Naive thymus-derived CD8-positive, alpha-beta T cell (primary cell): ENCODE measurements around the gene DYNLT1. TPM values are rescaled to one million over a fixed set of nuclear protein-coding genes. Genes with fewer than 3 reads are reported as not detected.
"Not testable (repeated sequence)": the region's sequence is repeated elsewhere in the genome, so short reads cannot be mapped to it uniquely, and the experiment has no call there.

Source experiments
- ATAC-seq, 2 donors: fragments of 150-1000 bp; cut with Tn5 transposase in 1 of 2; sonication (Bioruptor Pico), chemical (Tn5 transposase) in 1 of 2; 1 replicate in 1 of 2; 2 replicates in 1 of 2; pipeline ENCODE4 v1.10.0; 2021; ENCODE audit warnings: mild to moderate bottlenecking in 2 of 2, moderate library complexity in 2 of 2
- POLR2A ChIA-PET: fragments of 350-600 bp; sonication (Branson Sonifier 250); formaldehyde crosslinking; loops from one replicate; lab custom pipeline; 2021; ENCODE audit warnings: antibody characterized with exemption; lab: Charles Lee
- DNase-seq, 10 donors: peaks; one replicate each; pipeline versions ENCODE4 v3.0.0 to v3.0.0-alpha.2; 2020 to 2022
- H3K27ac Mint-ChIP-seq, 10 donors: one replicate each; pipeline ENCODE4 v1.8.0; 2020 to 2022; ENCODE audit warnings: mild to moderate bottlenecking in 10 of 10, mixed read lengths in 10 of 10, moderate library complexity in 4 of 10, inconsistent platforms in 1 of 10
- H3K27me3 Mint-ChIP-seq, 5 donors: one replicate each; pipeline ENCODE4 v1.8.0; 2021 to 2022; ENCODE audit warnings: mixed read lengths in 5 of 5
- H3K36me3 Mint-ChIP-seq, 3 donors: one replicate each; pipeline ENCODE4 v1.8.0; 2020 to 2022; ENCODE audit warnings: mixed read lengths in 3 of 3, mild to moderate bottlenecking in 2 of 3, inconsistent platforms in 1 of 3
- H3K4me1 Mint-ChIP-seq, 4 donors: one replicate each; pipeline ENCODE4 v1.8.0; 2021 to 2022; ENCODE audit warnings: mixed read lengths in 4 of 4
- H3K4me3 Mint-ChIP-seq, 10 donors: one replicate each; pipeline ENCODE4 v1.8.0; 2020 to 2022; ENCODE audit warnings: mild to moderate bottlenecking in 10 of 10, mixed read lengths in 10 of 10, moderate library complexity in 6 of 10, inconsistent platforms in 1 of 10
- H3K9me3 Mint-ChIP-seq, 9 donors: one replicate each; pipeline ENCODE4 v1.8.0; 2020 to 2022; ENCODE audit warnings: mixed read lengths in 9 of 9, mild to moderate bottlenecking in 3 of 9, inconsistent platforms in 1 of 9, moderate library complexity in 1 of 9
- polyA plus RNA-seq, 3 donors: library from polyadenylated mRNA; unstranded; fragments of 300-500 nt; fragmentation: Illumina TruSeq; gene quantifications; one replicate each; pipeline ENCODE4 v1.2.3, GENCODE V29; 2021
- total RNA-seq, 8 experiments: library from RNA in 2 of 8; stranded (reverse) in 2 of 8; gene quantifications; one replicate each; pipeline ENCODE4 v1.2.3 and lab custom pipeline; 2021 to 2026

Gene DYNLT1
- total and polyA plus RNA-seq, 5 experiments from 2014 or later = 54.4 to 78.6 (median 63.3) TPM

DNA sequence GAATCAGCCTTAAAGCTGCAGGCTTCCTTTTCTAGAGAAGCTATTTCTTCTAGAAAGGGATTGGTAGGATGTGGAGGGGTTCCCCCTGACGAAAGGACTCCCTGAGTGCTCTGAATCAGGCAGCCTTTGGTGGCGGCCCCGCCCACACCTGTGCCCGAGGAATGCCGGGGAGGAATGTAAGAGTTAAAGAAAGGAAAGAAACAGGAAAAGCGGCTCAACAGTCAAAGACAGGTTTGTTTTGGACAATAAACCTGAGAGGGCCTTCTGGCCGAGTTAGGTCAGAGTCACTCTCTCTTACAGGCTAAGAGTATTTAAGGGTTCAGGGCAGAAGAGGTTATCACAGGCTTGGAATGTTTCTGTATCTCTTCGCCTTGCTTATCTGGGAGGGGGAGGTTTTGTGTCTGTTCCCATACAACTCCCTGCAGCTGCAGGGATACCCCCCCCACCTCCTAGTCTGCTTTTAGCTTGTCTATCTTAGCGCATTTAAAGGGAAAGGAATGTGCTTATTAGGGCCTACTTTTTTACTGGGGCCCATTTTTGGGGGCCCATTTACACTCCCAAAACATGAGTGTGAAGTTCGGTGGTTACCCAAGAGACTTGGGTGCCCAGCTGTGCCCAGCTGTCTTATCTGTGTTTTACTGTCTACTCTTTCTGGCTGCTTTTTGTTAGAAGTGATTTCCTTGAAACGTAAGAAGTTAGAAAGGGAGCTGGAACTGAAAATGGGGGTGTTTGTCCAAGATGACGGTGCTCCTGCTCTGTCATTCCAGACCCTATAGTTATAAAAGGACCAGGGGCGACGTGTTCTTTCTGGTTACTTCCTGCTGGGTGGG is 32.8 kb downstream of the DYNLT1 start:
- Mint-ChIP-seq H3K4me3 (no peak overlapping the region), H3K27ac (peak overlapping the region in 5 of 10 donors; percentile 38 to 79 (median 53)), H3K27me3 (no peaks in the 10 kb centered on the region), H3K36me3 (peaks cover 4 to 90% (median 42%) of the 10 kb centered on the region in 3 donors), H3K9me3 (peaks cover 0 to 2% (median 0%) of the 10 kb centered on the region in 9 donors), H3K4me1 (no peaks in the 10 kb centered on the region)
- ATAC-seq (no peak), DNase-seq (peak in 1 of 10 donors; percentile 8)
- POLR2A ChIA-PET = no interaction called here

DNA sequence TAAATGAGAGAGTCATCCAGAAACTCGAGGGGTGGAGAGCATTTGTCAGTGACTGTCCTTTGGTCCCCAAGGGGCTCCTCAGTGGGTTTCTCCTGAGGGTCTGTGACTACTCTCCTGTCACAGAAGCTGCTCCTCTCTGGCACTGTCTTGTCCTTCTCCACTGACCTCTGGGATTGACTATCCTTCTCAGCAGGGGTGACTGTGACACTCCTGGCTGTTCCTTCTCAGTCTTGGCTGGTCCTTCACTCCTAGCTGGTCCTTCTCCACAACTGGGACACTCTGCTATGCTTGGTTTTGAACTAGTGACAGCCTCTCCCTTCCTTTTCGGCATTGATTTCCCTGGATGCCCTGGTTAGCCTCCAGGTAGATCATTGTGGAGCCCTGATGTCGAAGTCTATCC is 33.5 kb downstream of the DYNLT1 start:
- Mint-ChIP-seq H3K27ac (peak overlapping the region in 5 of 10 donors; percentile 10 to 54 (median 44)), H3K9me3 (peaks cover 0 to 2% (median 0%) of the 10 kb centered on the region in 9 donors), H3K36me3 (peaks cover 4 to 84% (median 41%) of the 10 kb centered on the region in 3 donors), H3K4me3 (no peak overlapping the region), H3K27me3 (no peaks in the 10 kb centered on the region), H3K4me1 (no peaks in the 10 kb centered on the region)
- ATAC-seq = no peak
- DNase-seq = peak in 1 of 10 donors; percentile 11
- POLR2A ChIA-PET = no interaction called here

DNA sequence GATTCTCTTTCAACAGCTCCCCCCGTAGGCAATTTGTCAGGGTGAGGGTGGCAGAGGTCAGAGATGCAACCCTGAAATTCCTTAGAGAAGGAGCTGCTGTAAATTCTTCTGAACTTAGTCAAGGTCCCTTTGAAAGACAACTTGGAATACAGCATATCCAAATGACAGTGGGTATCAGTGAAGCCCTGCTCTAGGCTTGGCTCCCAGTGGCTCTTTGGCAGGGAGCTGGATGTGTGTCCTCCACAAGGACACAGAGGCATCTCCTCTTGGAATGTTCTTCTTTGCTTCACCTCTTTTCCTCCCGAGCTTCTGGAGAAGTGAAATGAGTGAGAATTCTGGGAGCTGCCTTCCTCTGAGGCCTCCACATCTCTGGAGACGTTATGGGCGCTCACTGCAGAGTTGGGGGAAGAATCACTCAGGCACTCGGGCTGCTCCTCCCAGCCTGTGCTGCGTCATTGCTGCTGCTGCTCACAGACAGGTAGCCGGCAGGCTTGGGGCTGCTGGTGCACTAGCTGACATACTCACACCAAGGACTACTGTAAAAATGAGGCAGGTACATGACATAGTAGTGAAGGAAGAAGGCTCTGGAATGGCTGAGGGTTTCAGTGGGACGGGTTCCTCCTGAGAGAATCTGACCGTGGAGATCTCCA is 34.1 kb downstream of the DYNLT1 start:
- Mint-ChIP-seq H3K4me3 (no peak overlapping the region), H3K36me3 (peaks cover 4 to 85% (median 35%) of the 10 kb centered on the region in 3 donors), H3K9me3 (peaks cover 0 to 2% (median 0%) of the 10 kb centered on the region in 9 donors), H3K27me3 (no peaks in the 10 kb centered on the region), H3K4me1 (peaks cover 0 to 2% (median 0%) of the 10 kb centered on the region in 4 donors), H3K27ac (peak overlapping the region in 2 of 10 donors; percentile 17 to 19)
- POLR2A ChIA-PET = interaction anchor here (0.5 to 0.6 kb wide), 2 partner anchors 82 to 821 kb away, joined by 3 to 6 read pairs; no protein-coding TSS in a partner anchor
- ATAC-seq = no peak
- DNase-seq = peak in 1 of 10 donors; percentile 16

DNA sequence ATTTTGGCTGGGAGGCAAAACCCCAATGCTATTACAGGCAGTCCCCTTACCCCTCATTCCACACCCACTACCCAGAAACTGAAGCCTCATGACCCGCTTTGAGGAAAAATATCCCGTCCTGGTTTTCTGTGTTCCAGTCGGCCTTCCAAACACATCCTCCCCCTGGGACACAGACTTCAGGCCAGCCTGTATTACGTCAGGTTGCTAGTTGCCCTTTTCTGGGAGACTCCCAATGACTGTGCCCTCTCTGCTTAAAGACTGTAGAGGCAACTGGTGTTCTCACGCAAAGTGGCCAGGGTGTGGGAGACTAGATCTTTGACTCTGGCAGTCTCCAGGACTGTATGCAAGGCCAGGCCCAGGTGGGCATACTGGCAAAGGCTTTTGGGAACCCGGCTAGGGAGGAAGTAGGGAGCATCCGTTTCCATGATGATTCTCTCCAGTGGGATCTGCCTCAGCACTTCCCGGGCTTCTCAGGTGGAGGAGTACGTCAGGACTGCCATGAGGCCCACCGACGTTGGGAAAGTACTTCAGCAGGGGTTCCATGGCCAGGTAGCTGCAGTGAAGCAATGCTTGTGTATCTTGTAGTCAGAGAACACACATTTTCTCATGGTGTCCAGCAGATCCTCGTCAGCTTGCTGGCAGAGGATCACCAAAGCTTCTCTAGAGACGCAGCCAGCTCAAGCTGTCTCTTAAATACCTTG is 34.9 kb downstream of the DYNLT1 start:
- Mint-ChIP-seq H3K27ac (peak overlapping the region in 1 of 10 donors; percentile 29), H3K4me3 (no peak overlapping the region), H3K9me3 (peaks cover 0 to 2% (median 0%) of the 10 kb centered on the region in 9 donors), H3K27me3 (no peaks in the 10 kb centered on the region), H3K36me3 (peaks cover 4 to 84% (median 27%) of the 10 kb centered on the region in 3 donors), H3K4me1 (peaks cover 0 to 2% (median 0%) of the 10 kb centered on the region in 4 donors)
- DNase-seq = peak in 1 of 10 donors; percentile 23
- no peak for ATAC-seq
- POLR2A ChIA-PET = interaction anchor here (0.5 to 0.6 kb wide), 2 partner anchors 83 to 820 kb away, joined by 3 to 6 read pairs; no protein-coding TSS in a partner anchor

DNA sequence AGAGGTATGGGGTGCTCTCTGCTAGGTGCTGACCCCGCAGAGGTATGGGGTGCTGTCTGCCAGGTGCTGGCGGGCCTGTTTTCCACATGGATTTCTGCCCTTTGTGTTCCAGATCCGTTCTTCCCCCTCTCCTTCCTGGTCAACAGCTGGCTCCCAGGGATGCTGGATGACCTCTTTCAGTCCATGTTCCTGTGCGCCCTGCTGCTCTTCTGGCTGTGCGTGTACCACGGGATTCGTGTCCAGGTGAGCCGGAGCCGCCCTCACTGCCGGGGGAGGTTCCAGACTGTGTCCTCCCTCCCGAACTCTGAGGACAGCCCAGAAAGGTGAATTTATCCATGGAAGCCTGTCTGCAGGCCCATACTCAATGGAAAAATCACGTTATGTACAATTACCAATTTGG is 36.3 kb downstream of the DYNLT1 start:
- DNase-seq = peak in 1 of 10 donors; percentile 26
- POLR2A ChIA-PET = no interaction called here
- Mint-ChIP-seq H3K4me3 (no peak overlapping the region), H3K9me3 (no peaks in the 10 kb centered on the region), H3K36me3 (peaks cover 4 to 84% (median 19%) of the 10 kb centered on the region in 3 donors), H3K27ac (peak overlapping the region in 2 of 10 donors; percentile 31 to 32), H3K27me3 (no peaks in the 10 kb centered on the region), H3K4me1 (peaks cover 0 to 10% (median 5%) of the 10 kb centered on the region in 4 donors)
- no peak for ATAC-seq

DNA sequence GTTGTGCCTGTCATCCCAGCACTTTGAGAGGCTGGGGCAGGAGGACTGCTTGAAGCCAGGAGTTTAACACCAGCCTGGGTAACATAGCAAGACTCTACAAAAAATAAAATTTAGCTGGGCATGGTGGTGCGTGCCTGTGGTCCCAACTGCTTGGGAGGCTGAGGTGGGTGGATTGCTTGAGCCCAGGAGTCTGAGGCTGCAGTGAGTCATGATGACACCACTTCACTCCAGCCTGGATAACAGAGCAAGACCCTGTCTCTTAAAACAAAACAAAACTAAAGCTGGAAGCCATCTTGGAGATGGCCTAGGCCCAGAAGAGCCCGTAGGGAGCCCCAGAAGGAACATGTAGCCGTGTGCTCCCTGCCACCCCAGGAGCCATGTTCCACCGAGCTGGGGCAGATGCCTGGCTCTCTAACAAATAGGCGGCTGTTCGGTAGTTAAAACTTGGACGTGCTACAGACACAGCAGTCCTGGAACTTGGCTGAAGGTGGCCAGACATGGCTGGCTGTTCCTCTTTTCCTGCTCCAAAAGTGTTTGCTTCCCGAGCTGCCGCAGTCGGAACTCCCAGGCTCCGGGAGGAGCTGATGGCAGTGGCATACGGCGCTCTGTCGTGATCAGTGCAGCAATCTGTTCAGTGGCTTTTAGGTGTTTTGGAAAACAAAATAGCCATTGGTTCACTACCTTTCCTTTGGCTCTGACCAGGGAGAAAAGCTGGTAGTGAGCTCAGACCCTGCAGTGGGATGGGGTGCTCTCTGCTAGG is 37.0 kb downstream of the DYNLT1 start:
- POLR2A ChIA-PET = interaction anchor here (0.8 kb wide), 1 partner anchor 14 kb away, joined by 3 read pairs; no protein-coding TSS in a partner anchor
- no peak overlapping the region for H3K27ac Mint-ChIP-seq
- H3K4me3 Mint-ChIP-seq = no peak overlapping the region
- DNase-seq (peak in 1 of 10 donors; percentile 15), ATAC-seq (no peak)
- peaks cover 0 to 10% (median 6%) of the 10 kb centered on the region in 4 donors for H3K4me1 Mint-ChIP-seq
- H3K9me3 Mint-ChIP-seq = no peaks in the 10 kb centered on the region
- no peaks in the 10 kb centered on the region for H3K27me3 Mint-ChIP-seq
- peaks cover 4 to 84% (median 17%) of the 10 kb centered on the region in 3 donors for H3K36me3 Mint-ChIP-seq

DNA sequence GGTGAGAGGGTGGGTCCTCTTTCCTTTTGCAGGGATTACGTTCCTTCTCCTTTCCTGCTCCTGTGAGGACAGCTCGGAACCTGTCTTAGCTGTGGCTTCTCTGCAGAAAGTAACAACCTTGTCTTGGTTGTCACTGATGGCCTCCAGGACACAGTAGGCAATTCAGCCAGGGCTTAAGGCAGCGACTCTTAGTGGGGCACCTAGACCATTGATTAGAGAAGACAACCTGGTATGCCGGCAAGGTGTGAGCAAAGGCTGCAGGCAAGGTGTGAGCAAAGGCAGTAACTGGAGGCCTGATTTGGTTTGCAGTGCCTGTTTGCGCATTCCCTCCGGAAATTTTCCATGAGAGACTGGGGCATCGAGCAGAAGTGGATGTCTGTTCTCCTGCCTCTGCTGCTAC is 37.6 kb downstream of the DYNLT1 start:
- Mint-ChIP-seq H3K9me3 (no peaks in the 10 kb centered on the region), H3K27ac (peak overlapping the region in 1 of 10 donors; percentile 76), H3K4me3 (no peak overlapping the region), H3K36me3 (peaks cover 4 to 84% (median 13%) of the 10 kb centered on the region in 3 donors), H3K27me3 (no peaks in the 10 kb centered on the region), H3K4me1 (peaks cover 0 to 10% (median 7%) of the 10 kb centered on the region in 4 donors)
- DNase-seq (peak in 1 of 10 donors; percentile 16), ATAC-seq (no peak)
- POLR2A ChIA-PET = interaction anchor here (0.8 kb wide), 1 partner anchor 15 kb away, joined by 3 read pairs; no protein-coding TSS in a partner anchor

DNA sequence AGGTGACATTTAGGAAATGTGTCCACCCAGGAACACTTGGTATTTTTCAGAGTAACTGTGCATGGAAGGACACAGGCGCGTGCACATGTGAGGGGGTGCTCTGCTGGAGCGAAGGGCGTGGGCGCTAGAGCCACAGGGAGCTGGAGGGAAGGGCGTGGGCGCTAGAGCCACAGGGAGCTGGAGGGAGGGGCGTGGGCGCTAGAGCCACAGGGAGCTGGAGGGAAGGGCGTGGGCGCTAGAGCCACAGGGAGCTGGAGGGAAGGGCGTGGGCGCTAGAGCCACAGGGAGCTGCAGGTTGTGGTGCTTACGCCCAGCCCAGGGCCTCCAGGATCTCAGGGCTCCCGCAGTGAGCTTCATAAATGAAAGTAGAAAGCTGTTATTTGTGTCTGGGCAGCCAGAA is 38.5 kb downstream of the DYNLT1 start:
- Mint-ChIP-seq H3K27ac (peak overlapping the region in 3 of 10 donors; percentile 24 to 67 (median 61)), H3K36me3 (peaks cover 0 to 81% (median 8%) of the 10 kb centered on the region in 3 donors), H3K4me3 (peak overlapping the region in 1 of 10 donors; percentile 24)
- not testable (repeated sequence) for H3K27me3 Mint-ChIP-seq, H3K9me3 Mint-ChIP-seq, ATAC-seq, H3K4me1 Mint-ChIP-seq
- POLR2A ChIA-PET = interaction anchor here (0.5 to 1.1 kb wide), 2 partner anchors 38 to 67 kb away, joined by 4 read pairs; partner anchors contain the start of gene DYNLT1
- DNase-seq = peak in 1 of 10 donors; percentile 22

DNA sequence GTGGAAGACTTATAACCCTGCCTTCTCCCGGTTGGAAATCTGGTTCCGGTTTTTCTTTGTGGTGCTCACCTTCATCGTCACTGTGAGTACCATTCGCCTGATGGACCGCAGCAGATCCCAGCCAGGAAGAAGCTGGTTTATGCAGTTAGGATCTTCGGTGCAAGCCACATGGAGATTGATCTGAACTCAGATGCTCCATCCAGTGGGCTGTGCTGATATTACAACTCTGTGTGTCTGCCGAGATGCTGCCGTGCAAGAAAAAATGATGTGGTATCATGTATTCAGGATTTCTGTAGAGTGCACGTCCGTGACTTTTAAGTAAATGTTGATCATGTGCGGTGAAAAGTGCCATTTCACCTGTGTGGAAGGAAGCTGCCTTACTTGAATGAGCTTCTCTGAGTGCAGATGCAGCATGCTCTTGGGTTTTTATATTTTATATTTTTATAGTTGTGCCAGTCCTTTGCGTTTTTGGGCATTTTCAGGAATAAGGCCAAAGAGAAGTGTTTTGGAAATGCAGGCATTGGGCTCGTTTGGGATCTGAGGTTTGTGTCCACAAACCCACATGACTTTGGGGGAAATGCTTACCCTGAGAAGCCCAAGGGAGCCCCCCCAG is 39.2 kb downstream of the DYNLT1 start:
- POLR2A ChIA-PET = interaction anchor here (0.7 to 1.1 kb wide), 2 partner anchors 39 to 46 kb away, joined by 4 to 5 read pairs; partner anchors contain the start of gene DYNLT1
- Mint-ChIP-seq H3K27me3 (no peaks in the 10 kb centered on the region), H3K9me3 (no peaks in the 10 kb centered on the region), H3K36me3 (peaks cover 0 to 77% (median 8%) of the 10 kb centered on the region in 3 donors), H3K4me1 (peaks cover 0 to 10% (median 8%) of the 10 kb centered on the region in 4 donors), H3K4me3 (no peak overlapping the region), H3K27ac (peak overlapping the region in 6 of 10 donors; percentile 5 to 79 (median 48))
- DNase-seq = peak in 9 of 10 donors; percentile 15 to 64 (median 46)
- peak; percentile 66 to 67 for ATAC-seq

DNA sequence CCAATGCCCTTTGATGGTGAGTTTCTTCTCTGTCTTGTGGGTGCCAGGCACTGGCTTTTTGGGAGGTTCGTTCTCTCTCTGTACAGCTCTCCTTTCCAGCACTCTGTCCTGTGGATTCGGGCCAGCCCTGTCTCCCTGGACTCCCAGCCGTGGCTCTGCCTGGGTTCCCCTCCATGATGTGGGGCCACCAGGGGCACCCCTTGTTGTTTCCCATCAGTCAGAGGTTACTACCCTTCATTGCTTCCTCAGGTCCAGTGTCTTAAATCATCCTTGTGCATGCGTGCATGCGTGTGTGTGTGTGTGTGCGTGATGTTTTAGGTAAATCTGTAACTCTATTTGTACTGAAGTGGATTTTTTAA is 40.5 kb downstream of the DYNLT1 start:
- Mint-ChIP-seq H3K27me3 (no peaks in the 10 kb centered on the region), H3K36me3 (peaks cover 0 to 73% (median 10%) of the 10 kb centered on the region in 3 donors), H3K4me1 (peaks cover 0 to 10% (median 8%) of the 10 kb centered on the region in 4 donors), H3K4me3 (no peak overlapping the region), H3K9me3 (no peaks in the 10 kb centered on the region), H3K27ac (peak overlapping the region in 5 of 10 donors; percentile 1 to 88 (median 66))
- DNase-seq (no peak), ATAC-seq (no peak)
- POLR2A ChIA-PET = no interaction called here
